ENCODE measurements around the gene SLC2A3.
"Not testable (repeated sequence)": the region's sequence is repeated elsewhere in the genome, so short reads cannot be mapped to it uniquely, and the experiment has no call there.

Gene SLC2A3

DNA sequence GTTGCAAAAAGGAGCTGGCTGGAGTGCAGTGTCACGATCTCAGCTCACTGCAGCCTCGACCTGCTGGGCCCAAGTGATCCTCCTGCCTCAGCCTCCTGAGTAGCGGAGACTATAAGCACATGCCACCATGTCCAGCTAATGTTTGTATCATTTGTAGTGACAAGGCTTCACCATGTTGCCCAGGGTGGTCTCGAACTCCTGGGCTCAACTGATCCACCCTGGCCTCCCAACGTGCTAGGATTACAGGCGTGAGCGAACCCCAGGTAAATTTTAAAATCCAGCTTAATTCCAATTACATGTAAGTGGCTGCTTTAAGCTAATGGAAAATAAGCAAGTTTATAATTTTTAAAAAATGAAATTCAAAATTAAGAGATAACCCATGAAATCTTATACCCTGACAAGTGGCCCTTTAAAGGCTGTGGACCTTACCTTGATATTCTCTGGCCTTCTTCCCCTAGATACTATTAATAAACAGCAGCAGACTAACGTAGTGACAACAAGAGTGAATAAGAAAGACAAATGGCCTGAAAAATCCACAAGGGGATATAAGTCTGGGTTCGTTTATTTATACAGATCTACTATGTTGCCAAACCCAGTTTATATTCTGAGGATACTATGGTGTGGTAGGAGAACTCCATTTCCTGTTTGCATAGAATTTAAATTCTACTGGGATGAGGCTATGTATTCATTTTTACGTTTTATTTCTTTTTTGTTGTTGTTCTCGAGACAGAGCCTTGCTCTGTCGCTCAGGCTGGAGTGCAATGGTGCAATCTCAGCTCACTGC, 25.6 kb upstream of the SLC2A3 start:
- TF ChIP-seq, protein P1, sequence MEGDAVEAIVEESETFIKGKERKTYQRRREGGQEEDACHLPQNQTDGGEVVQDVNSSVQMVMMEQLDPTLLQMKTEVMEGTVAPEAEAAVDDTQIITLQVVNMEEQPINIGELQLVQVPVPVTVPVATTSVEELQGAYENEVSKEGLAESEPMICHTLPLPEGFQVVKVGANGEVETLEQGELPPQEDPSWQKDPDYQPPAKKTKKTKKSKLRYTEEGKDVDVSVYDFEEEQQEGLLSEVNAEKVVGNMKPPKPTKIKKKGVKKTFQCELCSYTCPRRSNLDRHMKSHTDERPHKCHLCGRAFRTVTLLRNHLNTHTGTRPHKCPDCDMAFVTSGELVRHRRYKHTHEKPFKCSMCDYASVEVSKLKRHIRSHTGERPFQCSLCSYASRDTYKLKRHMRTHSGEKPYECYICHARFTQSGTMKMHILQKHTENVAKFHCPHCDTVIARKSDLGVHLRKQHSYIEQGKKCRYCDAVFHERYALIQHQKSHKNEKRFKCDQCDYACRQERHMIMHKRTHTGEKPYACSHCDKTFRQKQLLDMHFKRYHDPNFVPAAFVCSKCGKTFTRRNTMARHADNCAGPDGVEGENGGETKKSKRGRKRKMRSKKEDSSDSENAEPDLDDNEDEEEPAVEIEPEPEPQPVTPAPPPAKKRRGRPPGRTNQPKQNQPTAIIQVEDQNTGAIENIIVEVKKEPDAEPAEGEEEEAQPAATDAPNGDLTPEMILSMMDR (IDR thresholded peaks at IDR 0.05; ENCODE audit: low read depth, low read length, missing control alignments): no peak
- no peak for DNase-seq
- Histone ChIP-seq H3K4me3 (ENCODE audit: low read depth, low read length) (no peak overlapping the region), H3K27ac (no peak overlapping the region), H3K36me3 (replicated peaks) (no peaks in the 10 kb centered on the region), H3K27me3 (replicated peaks) (no peaks in the 10 kb centered on the region)
- in situ Hi-C loops (cut with HindIII; ENCODE audit: low pct_ligation_motif_present, low sequenced_read_pairs): no loop called here

DNA sequence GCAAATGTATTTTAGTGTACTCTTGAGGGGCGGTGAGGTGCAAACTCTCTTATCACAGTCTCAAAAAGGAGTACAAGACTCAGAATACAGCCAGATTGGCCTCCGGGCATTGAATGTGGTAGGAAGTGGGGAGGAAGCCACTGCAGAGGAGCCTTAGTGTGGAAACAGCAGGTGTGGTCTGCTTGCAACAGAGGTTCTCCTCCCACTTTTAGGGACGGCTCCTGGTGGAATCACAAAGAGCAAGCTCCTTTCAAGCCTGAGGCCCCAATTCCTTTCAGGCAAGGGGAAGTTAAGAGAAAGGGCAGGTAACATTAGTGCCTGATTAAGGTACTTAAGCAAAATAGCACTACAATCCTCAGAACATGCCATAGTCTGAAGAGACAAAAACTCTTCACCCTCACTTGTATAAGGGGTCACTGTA, 23.7 kb upstream of the SLC2A3 start:
- no peak overlapping the region for H3K27ac ChIP-seq
- in situ Hi-C loops (cut with HindIII; ENCODE audit: low pct_ligation_motif_present, low sequenced_read_pairs): no loop called here
- H3K4me3 ChIP-seq (ENCODE audit: low read depth, low read length): no peak overlapping the region
- TF ChIP-seq, protein P1 (IDR thresholded peaks at IDR 0.05; ENCODE audit: low read depth, low read length, missing control alignments): no peak
- H3K36me3 ChIP-seq (replicated peaks): no peaks in the 10 kb centered on the region
- no peaks in the 10 kb centered on the region for H3K27me3 ChIP-seq (replicated peaks)
- DNase-seq: no peak

DNA sequence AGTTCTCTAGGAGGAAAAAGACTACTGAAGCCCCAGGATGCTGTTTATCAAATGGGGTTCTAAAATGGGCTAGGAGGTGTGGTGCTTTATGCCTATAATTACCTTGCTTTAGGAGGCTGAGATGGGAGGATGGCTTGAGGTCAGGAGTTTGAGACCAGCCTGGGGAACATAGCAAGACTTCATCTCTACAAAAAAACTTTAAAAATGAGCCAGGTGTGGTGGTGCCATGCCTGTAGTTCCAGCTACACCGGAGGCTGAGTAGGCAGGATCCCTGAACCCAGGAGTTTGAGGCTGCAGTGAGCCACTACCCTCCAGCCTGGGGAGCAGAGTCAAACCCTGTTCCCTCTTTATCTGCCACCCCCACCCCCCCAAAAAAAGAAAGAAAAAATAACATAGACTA, 23.3 kb upstream of the SLC2A3 start:
- Histone ChIP-seq H3K36me3 (replicated peaks) (no peaks in the 10 kb centered on the region), H3K4me3 (ENCODE audit: low read depth, low read length) (no peak overlapping the region), H3K27me3 (replicated peaks) (no peaks in the 10 kb centered on the region), H3K27ac (peak overlapping the region; percentile 78)
- in situ Hi-C loops (cut with HindIII; ENCODE audit: low pct_ligation_motif_present, low sequenced_read_pairs): no loop called here
- DNase-seq: no peak
- TF ChIP-seq, protein P1 (IDR thresholded peaks at IDR 0.05; ENCODE audit: low read depth, low read length, missing control alignments): no peak

DNA sequence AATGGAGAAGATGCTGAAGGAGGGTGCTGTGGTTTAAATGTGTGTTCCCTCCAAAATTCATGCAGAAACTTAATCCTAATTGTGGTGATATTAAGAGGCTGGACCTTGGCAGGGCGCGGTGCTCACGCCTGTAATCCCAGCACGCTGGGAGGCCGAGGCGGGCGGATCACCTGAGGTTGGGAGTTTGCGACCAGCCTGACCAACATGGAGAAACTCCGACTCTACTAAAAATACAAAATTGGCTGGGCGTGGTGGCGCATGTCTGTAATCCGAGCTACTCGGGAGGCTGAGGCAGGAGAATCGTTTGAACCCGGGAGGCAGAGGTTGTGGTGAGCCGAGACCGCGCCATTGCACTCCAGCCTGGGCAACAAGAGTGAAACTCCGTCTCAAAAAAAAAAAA, 18.9 kb upstream of the SLC2A3 start:
- H3K27ac ChIP-seq; H3K36me3 ChIP-seq (replicated peaks); H3K27me3 ChIP-seq (replicated peaks); H3K4me3 ChIP-seq (ENCODE audit: low read depth, low read length); DNase-seq; in situ Hi-C loops (cut with HindIII; ENCODE audit: low pct_ligation_motif_present, low sequenced_read_pairs): not testable (repeated sequence)

DNA sequence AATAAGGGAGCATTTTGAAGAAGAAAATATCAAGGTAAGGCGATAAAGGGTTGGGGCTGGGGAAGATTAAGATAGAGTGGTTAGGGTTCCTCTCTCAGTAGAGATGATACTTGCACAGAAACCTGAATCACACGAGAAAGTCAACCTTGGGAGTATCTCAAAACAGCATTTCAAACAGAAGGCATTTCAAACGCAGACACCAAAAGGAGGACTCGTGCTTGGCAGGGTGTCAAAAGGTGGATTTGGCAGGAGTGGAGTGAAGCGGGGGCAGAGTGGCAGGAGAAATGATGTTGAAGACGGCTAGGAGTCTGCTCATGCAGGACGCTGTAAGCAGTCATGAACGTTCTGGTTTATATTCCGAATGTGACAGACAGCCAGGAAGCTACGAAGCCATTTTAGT, 18.4 kb upstream of the SLC2A3 start:
- DNase-seq; in situ Hi-C loops (cut with HindIII; ENCODE audit: low pct_ligation_motif_present, low sequenced_read_pairs); H3K27ac ChIP-seq; H3K4me3 ChIP-seq (ENCODE audit: low read depth, low read length); H3K36me3 ChIP-seq (replicated peaks); H3K27me3 ChIP-seq (replicated peaks): not testable (repeated sequence)

DNA sequence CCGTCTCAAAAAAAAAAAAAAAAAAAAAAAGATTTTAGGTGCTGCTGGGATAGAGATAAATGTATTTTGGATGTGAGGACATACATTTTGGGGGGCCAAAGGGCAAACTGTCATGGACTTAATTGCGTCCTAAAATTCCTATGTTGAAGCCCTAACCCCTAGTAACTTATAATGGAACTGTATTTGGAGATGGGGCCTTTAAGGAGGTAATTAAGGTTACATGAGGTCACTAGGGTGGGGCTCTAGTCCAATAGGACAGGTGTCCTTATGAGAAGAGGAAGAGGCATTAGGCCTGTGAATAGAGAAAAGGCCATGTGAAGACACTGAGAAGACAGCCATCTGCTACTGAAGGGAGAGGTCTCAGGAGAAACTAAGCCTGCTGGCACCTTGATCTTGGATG, 17.9 kb upstream of the SLC2A3 start:
- H3K27me3 ChIP-seq (replicated peaks); H3K27ac ChIP-seq; DNase-seq; H3K4me3 ChIP-seq (ENCODE audit: low read depth, low read length); H3K36me3 ChIP-seq (replicated peaks); in situ Hi-C loops (cut with HindIII; ENCODE audit: low pct_ligation_motif_present, low sequenced_read_pairs): not testable (repeated sequence)

DNA sequence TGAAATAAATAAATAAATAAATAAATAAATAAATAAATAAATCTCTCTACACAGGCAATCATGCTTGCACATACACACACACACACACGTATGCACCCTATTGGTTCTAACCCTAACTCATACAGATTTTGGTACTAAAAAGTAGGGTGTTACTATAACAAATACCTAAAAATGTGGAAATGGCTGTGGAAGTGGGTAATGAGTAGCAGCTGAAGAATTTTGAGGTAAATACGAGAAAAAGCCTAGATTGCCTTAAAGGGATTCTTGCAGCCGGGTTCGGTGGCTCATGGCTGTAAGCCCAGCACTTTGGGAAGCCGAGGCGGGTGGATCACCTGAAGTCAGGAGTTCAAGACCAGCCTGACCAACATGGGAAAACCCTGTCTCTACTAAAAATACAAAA, 15.7 kb upstream of the SLC2A3 start:
- TF ChIP-seq, protein P1 (IDR thresholded peaks at IDR 0.05; ENCODE audit: low read depth, low read length, missing control alignments): no peak
- no peak for DNase-seq
- H3K27me3 ChIP-seq (replicated peaks): no peaks in the 10 kb centered on the region

DNA sequence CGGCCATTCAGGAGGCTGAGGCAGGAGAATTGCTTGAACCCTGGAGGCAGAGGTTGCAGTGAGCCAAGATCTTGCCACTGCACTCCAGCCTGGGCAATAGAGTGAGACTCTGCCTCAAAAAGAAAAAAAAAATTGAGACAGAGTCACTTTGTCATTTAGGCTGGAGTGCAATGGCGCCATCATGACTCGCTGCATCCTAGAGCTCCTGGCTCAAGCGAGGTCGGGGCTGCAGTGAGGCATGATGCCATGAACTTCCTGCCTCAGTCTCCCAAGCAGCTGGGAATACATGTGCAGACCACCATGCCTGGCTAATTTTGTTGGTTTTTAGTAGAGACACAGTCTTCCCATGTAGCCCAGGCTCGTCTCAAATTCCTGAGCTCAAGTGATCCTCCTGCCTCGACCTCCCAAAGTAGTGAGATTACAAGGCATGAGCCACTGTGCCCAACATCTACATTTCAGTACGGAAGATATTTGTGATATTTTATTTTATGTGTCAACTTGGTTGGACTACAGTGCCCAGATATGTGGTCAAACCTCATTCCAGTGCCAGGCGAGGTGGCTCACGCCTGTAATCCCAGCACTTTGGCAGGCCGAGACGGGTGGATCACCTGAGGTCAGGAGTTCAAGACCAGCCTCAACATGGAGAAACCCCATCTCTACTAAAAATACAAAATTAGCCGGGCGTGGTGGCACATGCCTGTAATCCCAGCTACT, 14.4 kb upstream of the SLC2A3 start:
- H3K4me3 ChIP-seq (ENCODE audit: low read depth, low read length); H3K27ac ChIP-seq; H3K36me3 ChIP-seq (replicated peaks); DNase-seq; in situ Hi-C loops (cut with HindIII; ENCODE audit: low pct_ligation_motif_present, low sequenced_read_pairs); H3K27me3 ChIP-seq (replicated peaks): not testable (repeated sequence)

More for the DNA sequence above, 15.7 kb upstream of the SLC2A3 start:
- H3K36me3 ChIP-seq (replicated peaks): no peaks in the 10 kb centered on the region
- in situ Hi-C loops (cut with HindIII; ENCODE audit: low pct_ligation_motif_present, low sequenced_read_pairs): no loop called here
- no peak overlapping the region for H3K27ac ChIP-seq
- H3K4me3 ChIP-seq (ENCODE audit: low read depth, low read length): no peak overlapping the region
